ENCODE data around the gene PROX1. TPM values are rescaled to one million over a fixed set of nuclear protein-coding genes. Genes with fewer than 3 reads are reported as not detected.

Gene PROX1
- total and polyA plus RNA-seq, 12 donors, result 2.5 to 132 (median 110) TPM

GRCh38 chr1:213942061-213942460, 45.7 kb upstream of the PROX1 start:
- H3K4me3 ChIP-seq, result no peak overlapping the region
- H3K27ac ChIP-seq, result no peak overlapping the region
- peaks cover 0 to 4% (median 0%) of the 10 kb centered on the region in 11 donors for H3K9me3 ChIP-seq
- no peak for TF ChIP-seq CTCF (IDR thresholded peaks at IDR 0.05)
- H3K27me3 ChIP-seq, result peaks cover 0 to 16% (median 0%) of the 10 kb centered on the region in 7 donors
- H3K36me3 ChIP-seq, result no peaks in the 10 kb centered on the region
- no peaks in the 10 kb centered on the region for H3K4me1 ChIP-seq
- ATAC-seq, result no peak
- no peak for DNase-seq
- WGBS, 2 donors, result 71 to 77% methylated on average over 3 of the region's 3 CpGs
- intact Hi-C loops (cut with DNase I), result no loop called here

- Histone ChIP-seq H3K4me1 (no peaks in the 10 kb centered on the region), H3K27ac (no peak overlapping the region), H3K27me3 (peaks cover 0 to 16% (median 0%) of the 10 kb centered on the region in 7 donors), H3K36me3 (no peaks in the 10 kb centered on the region), H3K4me3 (no peak overlapping the region), H3K9me3 (no peaks in the 10 kb centered on the region)
- DNase-seq, result no peak
- no peak for ATAC-seq
- whole genome bisulfite sequencing, 2 donors, result 64 to 65% methylated on average over 6 of the region's 6 CpGs
- no peak for TF ChIP-seq CTCF (IDR thresholded peaks at IDR 0.05)
- intact Hi-C loops (cut with DNase I), result no loop called here
Measured at GRCh38 chr1:213947200-213947801, 40.5 kb upstream of the PROX1 start.

GRCh38 chr1:213951876-213952275, 35.9 kb upstream of the PROX1 start:
- Histone ChIP-seq H3K27me3 (peaks cover 0 to 9% (median 0%) of the 10 kb centered on the region in 7 donors), H3K4me1 (no peaks in the 10 kb centered on the region), H3K27ac (no peak overlapping the region), H3K9me3 (no peaks in the 10 kb centered on the region), H3K36me3 (no peaks in the 10 kb centered on the region), H3K4me3 (no peak overlapping the region)
- ATAC-seq (no peak), DNase-seq (no peak)
- TF ChIP-seq CTCF (IDR thresholded peaks at IDR 0.05), result no peak
- WGBS, 2 donors, result 89 to 94% methylated on average over 5 of the region's 5 CpGs
- intact Hi-C loops (cut with DNase I), result no loop called here

- intact Hi-C loops (cut with DNase I), result no loop called here
- no peak overlapping the region for H3K4me3 ChIP-seq
- no peak for TF ChIP-seq CTCF (IDR thresholded peaks at IDR 0.05)
- ATAC-seq, result no peak
- H3K27ac ChIP-seq, result no peak overlapping the region
- H3K4me1 ChIP-seq, result no peaks in the 10 kb centered on the region
- WGBS, 2 donors, result 60 to 71% methylated on average over 8 of the region's 8 CpGs
- H3K9me3 ChIP-seq, result no peaks in the 10 kb centered on the region
- DNase-seq, result no peak
- no peaks in the 10 kb centered on the region for H3K36me3 ChIP-seq
- H3K27me3 ChIP-seq, result peaks cover 0 to 17% (median 0%) of the 10 kb centered on the region in 7 donors
Measured at GRCh38 chr1:213953806-213954205, 34.0 kb upstream of the PROX1 start.

Measured in heart right ventricle (tissue), 16 donors.